A673 (cell line): ENCODE data around the gene PAPPA. TPM values are rescaled to one million over a fixed set of nuclear protein-coding genes. Genes with fewer than 3 reads are reported as not detected.

Experiments used
- BruUV-seq: library from RNA; stranded (reverse); fragments of 400-500 nt; replicated peaks from 2 replicates; lab custom pipeline; 2021; lab: Mats Ljungman, UMichigan
- CTCF ChIA-PET: fragments of 300-600 bp; sonication (Branson Sonifier 250); formaldehyde crosslinking; loops from one replicate; lab custom pipeline; 2022; ENCODE audit warnings: antibody characterized with exemption; lab: Charles Lee
- POLR2A ChIA-PET: fragments of 300-600 bp; sonication (Branson Sonifier 250); formaldehyde crosslinking; loops from one replicate; lab custom pipeline; 2022; ENCODE audit warnings: antibody characterized with exemption; ENCODE audit not compliant: low non-redundant PET; lab: Charles Lee
- DNase-seq: peaks from one replicate; pipeline ENCODE4 v3.0.0-alpha.2; 2015; ENCODE audit warnings: low spot score
- H3K27ac ChIP-seq: fragments of 200-600 bp; sonication (generic); 2 replicates; pipeline ENCODE4 v1.5.1; 2016; ENCODE audit warnings: mixed run types, low read depth, mild to moderate bottlenecking, mixed read lengths, antibody characterized with exemption, low read length; ENCODE audit not compliant: poor library complexity, severe bottlenecking
- H3K27me3 ChIP-seq: fragments of 200-600 bp; sonication (generic); replicated peaks from 2 replicates; pipeline ENCODE4 v1.6.1; 2017; ENCODE audit warnings: mixed run types, low read depth, mild to moderate bottlenecking, mixed read lengths, antibody characterized with exemption, low read length; ENCODE audit not compliant: insufficient read depth, poor library complexity
- H3K36me3 ChIP-seq: fragments of 200-600 bp; sonication (generic); 2 replicates; pipeline ENCODE4 v1.6.1; 2016; ENCODE audit warnings: mixed run types, mild to moderate bottlenecking, mixed read lengths, antibody characterized with exemption, low read length; ENCODE audit not compliant: insufficient read depth, poor library complexity, severe bottlenecking
- H3K4me1 ChIP-seq: fragments of 200-600 bp; sonication (generic); 2 replicates; pipeline ENCODE4 v1.6.1; 2017; ENCODE audit warnings: mixed run types, mild to moderate bottlenecking, mixed read lengths, antibody characterized with exemption, low read length; ENCODE audit not compliant: insufficient read depth, poor library complexity, severe bottlenecking
- H3K4me3 ChIP-seq: fragments of 200-600 bp; sonication (generic); 2 replicates; pipeline ENCODE4 v1.5.1; 2016; ENCODE audit warnings: low read depth, mixed run types, mild to moderate bottlenecking, mixed read lengths, low read length; ENCODE audit not compliant: poor library complexity, severe bottlenecking
- H3K9me3 ChIP-seq: fragments of 200-600 bp; sonication (generic); 2 replicates; pipeline ENCODE4 v1.6.1; 2016; ENCODE audit warnings: mixed run types, low read depth, mild to moderate bottlenecking, mixed read lengths, antibody characterized with exemption, low read length; ENCODE audit not compliant: poor library complexity, severe bottlenecking
- CTCF ChIP-seq: fragments of 300-800, 200-600 bp; sonication (generic); conservative IDR thresholded peaks from 2 replicates; pipeline ENCODE4 v1.5.1; 2017; ENCODE audit warnings: low read depth, mild to moderate bottlenecking, antibody characterized with exemption, low read length, moderate library complexity, mixed read lengths
- EZH2 ChIP-seq: fragments of 200-600 bp; sonication (generic); IDR thresholded peaks from 2 replicates; pipeline ENCODE4 v1.6.1; 2017; ENCODE audit warnings: borderline replicate concordance, low read depth, mild to moderate bottlenecking, mixed read lengths, antibody characterized with exemption, low read length; ENCODE audit not compliant: poor library complexity, severe bottlenecking
- intact Hi-C: fragments of 100-400 bp; cut with micrococcal nuclease; formaldehyde crosslinking; loops from one replicate; pipeline ENCODE4 v1.10.0; 2022; ENCODE audit not compliant: unreplicated experiment
- total RNA-seq: library from RNA; stranded (reverse); gene quantifications from 2 replicates; pipeline ENCODE4 v1.2.3, GENCODE V29; 2021

PAPPA gene
- total RNA-seq, 1 experiment from 2014 or later = 47.4 TPM

DNA sequence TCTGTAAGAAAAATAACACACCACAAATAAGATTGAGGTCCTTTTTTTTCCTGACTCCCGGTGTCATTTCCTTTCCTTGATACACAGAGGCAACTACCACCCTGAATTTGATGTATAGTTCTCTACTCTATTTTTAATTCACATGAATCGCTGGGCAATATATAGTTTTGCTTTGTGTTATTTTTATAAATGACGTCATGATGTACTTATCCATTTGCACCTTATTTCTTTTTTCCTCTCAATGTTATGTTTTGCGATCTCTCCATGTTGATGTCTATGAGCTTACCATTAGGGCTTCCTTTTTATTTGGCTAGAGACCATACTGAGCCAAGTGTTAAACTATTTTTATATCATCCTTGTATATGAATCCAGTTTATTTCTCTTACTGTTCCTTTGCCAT lies 175.9 kb downstream of the PAPPA start:
- POLR2A ChIA-PET = no interaction called here
- BruUV-seq = no TSS peak
- DNase-seq = no peak
- Histone ChIP-seq H3K27ac (no peak overlapping the region), H3K9me3 (no peaks in the 10 kb centered on the region), H3K4me3 (no peak overlapping the region), H3K27me3 (no peaks in the 10 kb centered on the region), H3K4me1 (peaks cover 4% of the 10 kb centered on the region), H3K36me3 (peaks cover 54% of the 10 kb centered on the region)
- intact Hi-C loops = no loop called here
- CTCF ChIA-PET = no interaction called here
- TF ChIP-seq EZH2 (no peak), CTCF (no peak)

DNA sequence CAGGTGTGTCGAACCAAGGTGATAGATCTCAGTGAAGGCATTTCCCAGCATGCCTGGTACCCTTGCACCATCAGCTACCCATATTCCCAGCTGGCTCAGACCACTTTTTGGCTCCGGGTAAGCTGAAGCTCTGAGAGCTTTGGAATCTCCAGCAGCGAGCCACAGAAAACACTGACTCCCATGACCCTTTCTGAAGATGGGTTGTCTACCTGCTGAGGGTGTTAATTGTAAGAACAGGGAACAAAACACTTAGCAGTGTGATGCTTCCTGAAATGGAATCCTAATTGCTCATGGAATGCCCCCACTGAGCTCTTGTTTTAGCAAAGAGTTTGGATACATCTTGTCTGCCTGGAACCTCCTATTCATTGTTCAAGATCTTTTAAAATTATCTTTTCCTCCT lies 177.7 kb downstream of the PAPPA start:
- intact Hi-C loops = no loop called here
- BruUV-seq = no TSS peak
- CTCF ChIA-PET = interaction anchor here (0.6 kb wide), 1 partner anchor 9 kb away, joined by 8 read pairs; no protein-coding TSS in a partner anchor
- H3K27me3 ChIP-seq = no peaks in the 10 kb centered on the region
- POLR2A ChIA-PET = no interaction called here
- no peak for DNase-seq
- no peak overlapping the region for H3K27ac ChIP-seq
- no peak overlapping the region for H3K4me3 ChIP-seq
- TF ChIP-seq CTCF = no peak
- TF ChIP-seq EZH2 = no peak
- H3K9me3 ChIP-seq = no peaks in the 10 kb centered on the region
- peaks cover 65% of the 10 kb centered on the region for H3K36me3 ChIP-seq
- no peaks in the 10 kb centered on the region for H3K4me1 ChIP-seq

DNA sequence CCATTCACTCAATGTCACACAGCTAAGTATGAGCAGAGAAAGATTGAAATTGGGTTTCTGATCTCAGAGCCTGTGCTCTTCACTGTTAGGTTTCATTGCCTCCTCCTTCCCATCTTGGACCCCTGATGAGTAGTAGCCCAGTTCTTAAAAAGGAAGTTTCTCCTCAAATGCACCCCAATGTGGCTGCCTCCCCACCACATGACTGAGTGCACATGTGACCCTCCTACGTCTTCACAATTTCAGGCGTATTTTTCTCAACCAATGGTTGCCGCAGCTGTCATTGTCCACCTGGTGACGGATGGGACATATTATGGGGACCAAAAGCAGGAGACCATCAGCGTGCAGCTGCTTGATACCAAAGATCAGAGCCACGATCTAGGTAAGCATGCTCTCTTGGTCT lies 178.5 kb downstream of the PAPPA start:
- no peak for DNase-seq
- no TSS peak for BruUV-seq
- Histone ChIP-seq H3K36me3 (peaks cover 61% of the 10 kb centered on the region), H3K9me3 (no peaks in the 10 kb centered on the region), H3K27me3 (no peaks in the 10 kb centered on the region), H3K27ac (no peak overlapping the region), H3K4me3 (no peak overlapping the region), H3K4me1 (no peaks in the 10 kb centered on the region)
- POLR2A ChIA-PET = no interaction called here
- CTCF ChIA-PET = no interaction called here
- TF ChIP-seq CTCF (no peak), EZH2 (no peak)
- intact Hi-C loops = no loop called here
